Germinal center (tissue), 1 donor: Measurements from ENCODE around the gene RYR3.
"Not testable (repeated sequence)": the region's sequence is repeated elsewhere in the genome, so short reads cannot be mapped to it uniquely, and the experiment has no call there.

Experiments
- DNase-seq: peaks from one replicate; pipeline ENCODE4 v3.0.0; 2012; ENCODE audit warnings: mixed read lengths, low spot score

RYR3 gene

DNA sequence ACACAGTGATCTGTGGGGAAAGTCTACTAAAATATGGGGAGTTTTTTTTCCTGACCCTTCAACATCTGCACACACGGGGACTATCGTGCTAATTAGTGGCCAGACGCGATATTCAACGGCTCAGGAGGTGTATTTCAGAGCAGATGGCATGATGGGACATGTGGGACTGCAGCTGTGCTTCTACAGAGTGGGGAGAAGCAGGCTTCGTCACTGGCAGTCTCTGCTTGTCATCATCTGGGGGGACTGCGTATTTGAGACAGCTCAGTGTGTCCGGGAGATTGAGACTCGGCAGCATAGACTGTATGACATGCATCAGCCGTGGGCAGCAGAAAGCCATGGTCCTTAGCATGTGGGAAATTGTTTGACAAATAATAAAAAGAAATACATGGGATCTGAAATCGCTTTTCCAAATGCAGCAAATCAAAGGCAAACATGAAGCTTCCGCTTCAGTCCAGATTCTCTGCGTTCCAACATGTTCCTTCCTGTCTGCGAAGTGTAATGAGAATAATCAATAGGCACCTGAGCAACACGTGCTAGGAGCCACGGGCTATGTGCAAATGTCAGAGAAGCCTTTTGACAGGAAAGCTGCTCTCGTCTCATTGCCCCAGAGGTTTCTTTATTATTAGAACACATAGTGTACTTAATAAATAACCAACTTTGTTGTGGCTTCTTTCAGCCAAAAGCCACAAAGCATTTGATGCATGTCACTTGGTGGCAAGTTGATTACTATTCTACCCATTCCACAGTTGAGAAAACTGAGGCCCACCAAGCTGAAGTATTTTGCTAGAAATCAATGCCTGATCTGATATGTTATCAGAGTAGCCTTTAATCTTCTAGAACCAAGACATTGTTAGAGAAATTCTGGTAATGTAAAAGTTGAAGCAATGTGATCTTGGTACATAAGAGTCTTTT, 276.3 kb downstream of the RYR3 start:
- no peak for DNase-seq

DNA sequence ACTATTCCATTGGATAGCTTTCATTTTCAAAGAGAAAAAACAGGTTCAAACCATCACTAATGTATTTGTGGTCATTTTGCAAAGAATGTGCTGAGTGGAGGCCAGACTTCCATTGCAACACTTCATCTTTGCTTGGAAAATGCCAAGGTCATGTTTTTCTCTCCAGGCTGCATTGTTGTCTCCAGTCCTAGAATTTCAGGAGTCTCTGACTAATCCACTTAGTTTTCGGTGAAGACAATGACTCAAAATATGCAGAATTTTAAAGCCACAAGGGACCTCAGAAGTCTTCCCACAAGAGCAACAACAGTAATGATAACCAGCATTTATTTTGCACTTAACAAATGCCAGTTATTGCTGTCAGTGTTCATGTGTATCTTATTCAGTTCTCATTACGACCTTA, 277.0 kb downstream of the RYR3 start:
- DNase-seq = no peak

DNA sequence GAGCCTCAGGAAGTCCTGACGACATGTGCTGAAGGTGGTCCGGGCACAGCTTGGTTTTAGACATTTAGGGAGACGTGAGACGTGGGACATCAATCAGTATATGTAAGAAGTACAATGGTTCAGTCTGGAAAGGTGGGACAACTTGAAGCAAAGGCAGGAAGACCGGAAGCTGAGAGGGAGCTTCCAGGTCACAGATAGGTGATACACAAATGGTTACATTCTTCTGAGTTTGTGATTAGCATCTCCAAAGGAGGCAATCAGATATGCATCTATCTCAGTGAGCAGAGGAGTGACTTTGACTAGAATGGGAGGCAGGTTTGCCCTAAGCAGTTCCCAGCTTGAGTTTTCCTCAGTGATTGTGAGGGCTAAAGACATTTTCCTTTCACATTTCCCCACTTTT, 282.1 kb downstream of the RYR3 start:
- DNase-seq = no peak

DNA sequence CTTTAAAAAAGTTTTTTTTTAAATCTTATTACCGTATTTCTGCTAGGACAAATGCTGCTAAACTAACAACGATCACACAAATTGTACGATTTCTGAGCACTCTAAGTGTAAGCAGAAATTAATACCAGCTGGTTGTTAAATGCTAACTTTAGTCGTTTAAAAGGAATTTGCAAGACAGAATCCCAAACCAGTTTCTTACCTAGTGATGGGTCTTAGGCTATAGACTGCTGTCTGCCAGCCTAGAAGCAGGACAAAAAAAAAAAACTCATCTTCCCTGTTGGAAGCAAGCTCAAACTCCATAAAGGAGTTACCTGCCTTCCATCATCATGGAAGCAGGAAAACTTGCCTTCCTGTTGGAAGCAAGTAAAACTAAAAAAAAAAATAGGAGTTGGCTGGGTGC, 287.6 kb downstream of the RYR3 start:
- DNase-seq = not testable (repeated sequence)

DNA sequence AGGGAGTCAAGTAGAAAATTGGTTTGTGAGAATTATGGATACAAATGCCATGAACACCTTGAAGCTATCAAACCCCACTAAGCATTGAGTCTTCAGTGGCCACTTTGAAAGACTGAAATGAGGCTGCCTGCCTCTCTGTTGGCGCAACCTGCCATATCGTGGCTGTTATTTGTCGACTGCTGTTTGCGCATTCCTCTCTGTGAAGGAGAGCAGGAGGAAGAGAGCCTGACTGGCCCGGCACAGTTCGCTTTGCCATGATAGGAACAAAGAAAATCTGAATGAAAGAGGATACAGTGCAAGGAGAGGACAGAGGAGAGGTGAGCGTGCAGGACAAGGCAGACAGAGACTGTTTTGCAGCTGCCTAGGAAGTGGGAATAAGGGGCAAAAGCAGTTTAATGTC, 289.4 kb downstream of the RYR3 start:
- DNase-seq = no peak

DNA sequence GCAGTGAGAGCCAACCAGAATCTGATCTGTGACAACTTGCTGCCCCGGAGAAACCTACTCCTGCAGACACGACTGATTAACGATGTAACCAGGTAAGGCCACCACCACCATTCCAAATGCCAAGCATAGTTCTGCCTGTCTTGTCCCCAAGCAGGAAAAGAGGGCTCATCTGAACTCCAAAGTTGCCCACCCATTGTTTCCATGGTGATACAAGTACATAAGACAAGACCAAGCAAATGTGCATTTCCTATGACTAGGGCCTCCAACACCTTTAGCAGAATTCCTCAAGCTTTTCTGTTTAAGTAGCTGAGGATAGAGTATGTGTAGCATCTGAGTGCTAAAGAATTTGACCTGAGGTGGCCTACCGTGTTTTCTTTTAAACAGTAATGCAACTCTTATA, 290.7 kb downstream of the RYR3 start:
- DNase-seq = no peak

DNA sequence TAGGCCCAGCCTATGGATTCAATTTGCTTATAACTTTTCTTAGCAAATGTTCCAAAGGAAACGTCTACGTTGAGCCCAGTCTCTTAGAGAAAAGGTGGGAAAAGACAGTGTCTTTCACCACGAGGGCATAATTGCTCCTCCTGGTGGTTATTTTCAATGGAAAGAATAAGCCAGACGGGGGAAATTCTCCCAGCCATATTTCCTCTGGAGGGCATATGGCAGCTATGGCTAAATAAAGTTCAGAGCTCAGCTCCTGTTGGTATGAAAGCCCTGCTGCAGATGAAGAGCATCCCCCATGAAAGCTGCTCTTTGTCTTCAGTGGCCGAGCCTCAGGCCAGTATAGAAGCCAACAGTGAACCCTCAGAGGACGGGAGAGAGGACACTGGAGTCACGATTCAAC, 297.9 kb downstream of the RYR3 start:
- no peak for DNase-seq

DNA sequence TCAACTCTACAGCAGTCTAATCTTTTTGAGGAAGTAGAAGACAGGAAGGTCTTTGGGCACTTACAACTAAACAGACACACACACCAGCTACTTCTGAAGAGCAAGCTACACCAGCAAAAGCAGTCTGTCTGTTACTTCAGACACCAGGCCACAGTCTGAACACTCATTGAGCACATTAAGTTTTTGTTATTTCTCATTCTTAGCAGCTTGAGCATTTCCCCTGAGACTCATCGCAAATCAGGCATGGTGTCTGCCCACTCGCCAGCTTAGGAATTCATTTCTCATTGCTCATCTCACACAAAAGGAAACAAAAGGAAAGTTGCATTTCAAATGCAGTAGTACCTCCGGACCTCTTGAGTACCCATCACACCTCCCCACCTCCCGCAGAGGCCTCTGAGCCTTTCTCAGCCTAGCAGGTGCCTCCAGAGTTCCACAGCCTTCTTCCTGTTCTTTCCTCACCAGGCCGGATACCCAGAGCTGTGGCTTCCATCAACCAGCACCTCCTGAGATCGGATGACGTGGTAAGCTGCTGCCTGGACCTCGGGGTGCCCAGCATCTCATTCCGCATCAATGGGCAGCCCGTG, 302.0 kb downstream of the RYR3 start:
- DNase-seq = no peak

DNA sequence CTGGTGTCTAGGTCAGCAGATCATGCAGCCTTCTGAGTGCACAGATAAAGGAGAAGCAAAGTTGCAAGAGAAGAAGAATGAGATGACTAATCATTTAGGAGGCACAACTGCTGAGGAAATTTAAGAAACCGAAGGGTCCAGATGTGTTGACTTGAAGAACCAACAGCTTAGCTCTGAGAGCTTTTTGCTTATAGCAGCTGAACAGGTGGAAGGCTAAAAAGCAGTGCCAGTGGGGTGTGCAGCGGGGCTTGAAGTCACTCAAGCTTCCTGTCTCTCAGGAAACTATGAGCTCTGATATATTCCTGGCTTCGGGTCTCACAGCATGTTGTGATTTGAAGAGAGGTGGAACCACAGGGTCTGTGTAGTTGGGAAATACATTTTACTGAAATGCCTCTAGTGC, 305.7 kb downstream of the RYR3 start:
- DNase-seq = no peak

DNA sequence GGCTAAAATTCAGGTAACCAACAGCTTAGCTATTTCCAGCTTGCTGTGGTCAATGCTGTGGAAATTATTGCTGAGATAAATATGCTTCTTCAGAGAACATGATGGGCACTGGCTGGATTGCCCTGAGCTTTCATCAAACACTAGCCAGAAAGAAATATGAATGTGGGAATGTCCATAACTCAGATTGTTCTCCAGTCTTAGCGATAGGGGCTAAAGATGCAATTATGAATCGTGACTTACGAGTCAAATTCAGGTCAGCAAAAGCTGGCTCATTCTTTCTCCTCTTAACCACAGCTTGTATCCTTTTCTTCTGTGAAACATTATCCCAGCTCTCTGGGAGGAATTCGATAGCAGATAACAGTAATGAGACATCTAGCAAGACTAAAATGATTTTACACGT, 307.6 kb downstream of the RYR3 start:
- no peak for DNase-seq

DNA sequence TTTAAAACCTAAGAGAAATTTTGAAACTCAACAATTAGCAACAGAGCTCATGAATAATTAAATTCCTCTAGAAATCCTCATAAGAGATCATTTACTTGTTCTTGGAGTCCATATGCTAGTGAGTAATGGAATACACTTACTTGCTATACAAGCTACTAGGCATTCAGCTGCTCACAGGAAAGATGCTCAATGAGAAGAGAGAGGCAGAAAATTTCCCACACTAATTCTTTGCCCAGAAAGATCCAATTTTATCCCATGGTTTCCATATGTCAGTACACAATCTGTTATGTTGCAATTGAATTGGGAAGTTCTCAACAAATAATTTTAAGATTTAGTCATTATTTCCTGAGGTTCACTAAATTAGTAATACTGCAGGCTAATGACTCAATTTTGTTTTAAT, 310.4 kb downstream of the RYR3 start:
- no peak for DNase-seq

DNA sequence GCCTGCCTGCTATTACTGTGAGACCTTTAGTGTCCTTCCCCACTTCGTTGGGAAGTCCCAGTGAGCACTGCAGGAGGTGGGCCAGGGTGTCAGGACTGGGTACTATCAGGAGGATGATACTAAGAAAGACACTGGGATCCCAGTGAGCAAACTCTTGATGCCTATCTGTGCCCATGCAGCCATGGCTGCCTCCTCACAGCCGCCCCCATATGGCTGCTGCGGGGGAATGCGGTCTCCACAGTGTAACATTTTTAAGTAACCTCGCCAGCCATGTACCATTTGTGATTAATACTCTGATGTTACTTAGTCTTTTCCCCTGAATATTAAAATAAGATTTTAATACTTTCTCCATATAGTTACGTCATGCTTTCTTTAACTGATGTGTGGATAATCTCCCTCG, 312.2 kb downstream of the RYR3 start:
- DNase-seq = no peak

DNA sequence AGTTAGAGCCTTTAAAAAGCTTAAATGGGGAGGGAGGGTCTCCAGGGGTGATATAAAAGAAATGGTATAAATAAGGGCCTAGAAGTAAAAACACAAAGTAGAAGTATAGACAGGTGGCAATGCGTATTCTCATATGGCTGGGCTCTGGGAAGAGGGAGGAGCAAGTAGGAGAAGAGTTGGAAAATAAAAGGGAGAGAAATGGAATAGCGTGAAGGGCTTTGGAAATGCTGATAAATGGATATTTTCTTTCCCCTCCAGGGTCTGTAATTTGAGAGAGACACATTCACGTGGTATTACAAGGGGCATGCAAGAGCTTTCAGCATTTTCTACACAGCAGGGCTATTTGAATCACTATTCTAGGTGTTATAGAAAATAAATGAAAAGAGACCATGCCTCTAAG, 313.7 kb downstream of the RYR3 start:
- no peak for DNase-seq

DNA sequence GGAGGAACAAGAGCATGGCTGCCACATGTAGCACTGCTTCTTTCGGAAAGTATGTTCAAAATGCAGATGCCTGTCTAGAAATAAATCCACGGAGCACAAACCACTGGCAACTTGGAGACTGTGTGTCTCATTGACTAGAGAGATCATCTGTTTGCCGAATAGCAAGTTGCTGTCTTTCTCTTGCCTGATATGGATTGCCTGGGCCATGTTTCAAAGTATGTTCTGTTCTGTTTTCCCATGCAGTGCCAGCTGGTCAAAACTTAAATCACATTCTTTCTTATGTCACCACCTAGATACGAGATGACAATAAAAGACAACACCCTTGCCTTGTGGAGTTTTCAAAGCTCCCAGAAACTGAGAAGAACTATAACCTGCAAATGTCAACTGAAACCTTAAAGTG, 318.9 kb downstream of the RYR3 start:
- DNase-seq = no peak

DNA sequence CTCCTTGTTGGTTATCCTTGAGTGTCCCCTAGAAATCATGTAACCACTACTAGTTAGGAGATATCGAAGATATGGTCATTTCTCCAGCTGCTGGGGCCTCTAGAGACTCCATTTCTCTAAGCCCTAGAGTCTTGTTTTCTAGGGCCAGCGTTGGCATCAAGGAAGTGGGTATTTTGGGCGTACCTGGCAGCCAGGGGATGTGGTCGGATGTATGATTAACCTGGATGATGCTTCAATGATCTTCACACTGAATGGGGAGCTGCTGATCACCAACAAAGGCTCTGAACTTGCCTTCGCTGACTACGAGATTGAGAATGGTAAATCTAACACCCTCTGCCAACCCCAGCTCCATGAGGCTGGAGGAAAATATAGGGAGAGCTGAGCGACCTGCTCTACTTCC, 325.5 kb downstream of the RYR3 start:
- no peak for DNase-seq

DNA sequence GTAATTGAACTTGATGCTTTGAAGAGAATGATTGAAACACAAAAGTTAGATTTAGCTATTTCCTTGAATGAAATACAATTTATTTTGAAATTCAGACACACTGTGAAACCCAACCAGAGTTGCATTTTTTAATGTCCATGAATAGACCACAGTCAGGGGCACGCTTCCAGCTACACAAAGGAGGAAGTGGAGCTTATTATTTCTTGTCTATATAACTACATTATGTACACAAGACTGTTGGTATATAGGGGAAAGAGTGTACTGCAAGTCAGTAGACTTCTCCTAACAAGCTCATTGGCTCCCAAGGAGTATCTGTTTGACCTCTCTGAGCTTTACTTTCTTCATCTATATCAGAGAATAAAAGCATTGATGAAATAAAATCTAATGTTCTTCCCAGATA, 326.2 kb downstream of the RYR3 start:
- DNase-seq = no peak

DNA sequence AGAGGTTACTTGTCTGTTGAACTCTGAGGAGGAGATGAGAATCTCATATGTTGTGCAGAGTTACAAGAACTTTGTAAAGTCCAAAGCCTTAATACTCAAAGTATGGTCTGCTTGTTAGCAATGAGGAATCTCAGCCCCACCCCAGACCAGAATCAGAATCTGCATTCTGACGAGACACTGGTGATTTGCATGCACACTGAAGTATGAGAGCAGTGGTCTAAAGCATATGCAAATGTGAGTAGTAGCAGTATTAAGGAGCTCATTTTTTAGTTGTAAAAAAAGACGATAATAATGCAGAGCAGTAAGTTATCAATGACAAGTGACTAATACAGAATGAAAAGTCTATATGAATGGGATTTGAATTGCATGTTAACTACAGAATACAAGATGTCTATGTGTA, 327.7 kb downstream of the RYR3 start:
- DNase-seq = no peak

DNA sequence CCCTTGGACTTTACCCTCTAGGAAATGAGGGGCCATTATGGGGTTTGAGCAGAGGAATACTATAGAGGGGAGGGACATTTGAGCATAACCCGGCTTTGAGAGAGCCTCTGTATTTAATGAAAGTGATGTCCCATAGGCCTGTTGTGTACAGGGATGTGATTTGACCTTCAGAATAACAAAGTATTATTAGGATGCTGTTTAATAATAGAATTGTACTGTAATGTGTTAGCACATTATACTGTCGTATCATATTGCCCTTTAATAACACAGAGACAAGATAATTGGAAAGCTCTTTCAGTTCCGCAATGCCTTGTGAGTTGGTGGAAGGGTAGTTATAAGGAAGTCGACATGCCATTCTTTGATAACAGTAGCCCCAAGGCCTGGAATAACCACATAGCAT, 328.3 kb downstream of the RYR3 start:
- no peak for DNase-seq

DNA sequence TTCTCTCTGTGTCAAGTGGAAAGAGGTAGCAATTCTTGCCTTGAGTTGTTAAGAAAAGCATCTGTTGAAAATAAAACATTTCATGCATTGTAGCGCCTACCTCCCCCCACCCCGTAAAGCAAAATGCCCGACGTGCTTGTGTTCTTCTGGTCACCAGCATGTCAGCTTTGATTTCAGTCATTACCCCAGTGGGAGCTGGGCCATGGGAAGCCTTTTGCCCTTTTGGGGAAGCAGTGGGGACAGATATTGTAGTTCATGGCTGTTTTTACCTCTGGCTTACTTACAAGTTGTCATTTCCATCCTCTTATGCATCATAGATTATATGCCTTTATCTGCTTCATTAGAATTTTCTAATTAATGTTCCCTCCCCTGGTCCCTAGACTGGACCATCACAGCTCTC, 328.7 kb downstream of the RYR3 start:
- DNase-seq = no peak

DNA sequence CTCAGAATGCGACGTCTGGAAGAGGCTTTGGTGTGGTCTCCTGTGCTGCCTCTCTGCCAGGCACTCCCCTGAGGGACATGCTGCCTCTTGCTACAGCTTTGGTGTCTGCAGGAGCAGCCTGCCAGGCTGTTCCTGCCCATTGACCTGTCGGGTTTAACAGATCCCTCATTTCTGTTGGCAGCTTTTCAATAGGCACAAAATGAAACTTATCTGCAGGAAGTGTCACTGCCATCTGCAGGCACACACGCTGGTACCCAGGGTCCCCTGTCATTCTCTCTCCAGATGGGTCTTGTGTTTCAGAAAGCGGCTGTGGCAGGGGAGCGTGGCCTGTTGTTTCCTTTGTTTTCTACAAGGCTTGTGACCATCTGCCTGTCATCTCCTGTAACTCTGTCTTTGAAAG, 329.2 kb downstream of the RYR3 start:
- DNase-seq = no peak

DNA sequence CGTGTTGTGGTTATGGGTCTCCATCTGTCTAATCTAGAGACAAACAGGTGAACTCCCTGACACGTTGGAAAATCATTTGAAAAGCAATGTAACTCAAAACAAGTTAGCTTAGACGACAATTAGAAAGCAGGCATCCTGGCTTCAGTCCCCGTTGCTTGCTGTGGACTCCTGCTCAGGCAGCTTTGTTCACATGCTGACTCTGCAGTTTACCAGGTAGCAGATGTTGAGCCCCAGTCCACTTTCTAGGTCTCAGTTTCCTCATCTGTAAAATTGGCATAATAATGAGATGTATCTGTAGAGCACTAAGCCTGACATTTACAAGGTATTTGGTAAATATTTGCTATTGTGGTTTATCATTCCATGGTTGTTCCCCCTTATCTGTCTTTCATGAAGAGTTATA, 330.3 kb downstream of the RYR3 start:
- DNase-seq = no peak

DNA sequence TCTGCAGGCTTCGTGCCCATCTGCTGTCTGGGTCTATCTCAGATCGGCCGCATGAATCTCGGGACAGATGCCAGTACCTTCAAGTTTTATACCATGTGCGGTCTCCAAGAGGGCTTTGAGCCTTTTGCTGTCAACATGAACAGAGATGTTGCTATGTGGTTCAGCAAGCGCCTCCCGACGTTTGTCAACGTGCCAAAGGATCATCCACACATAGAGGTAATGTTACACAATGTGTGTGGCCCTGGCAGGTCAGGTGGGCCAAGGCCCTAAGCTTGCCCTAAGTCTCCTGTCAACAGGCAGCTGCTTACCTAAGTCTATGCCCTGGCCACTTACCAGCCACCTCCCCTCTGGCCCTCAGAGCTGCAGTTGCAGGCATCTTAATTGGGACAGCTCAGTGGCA, 333.5 kb downstream of the RYR3 start:
- DNase-seq = no peak

DNA sequence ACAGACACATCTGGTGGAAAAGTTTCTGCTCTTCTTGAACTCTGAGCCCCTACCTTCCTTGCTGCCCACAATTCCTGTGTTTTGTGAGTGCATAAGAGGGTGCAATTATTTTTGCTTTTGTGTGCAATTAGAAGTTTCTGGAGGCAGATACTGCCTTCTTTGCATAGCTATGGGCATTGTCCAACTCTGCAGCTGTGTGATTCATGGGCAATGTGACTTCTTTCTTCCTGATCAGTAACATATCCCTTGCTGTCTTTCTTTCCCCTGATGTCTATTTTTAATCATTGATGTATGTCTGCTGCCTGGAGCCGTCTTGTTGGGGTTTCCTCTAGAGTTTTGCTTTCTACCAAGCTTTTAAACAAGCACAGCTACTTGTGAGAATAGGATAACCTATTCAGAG, 336.0 kb downstream of the RYR3 start:
- DNase-seq = no peak
